ENCODE results near the gene TIAM2.
"Not testable (repeated sequence)": the region's sequence is repeated elsewhere in the genome, so short reads cannot be mapped to it uniquely, and the experiment has no call there.

TIAM2 gene

GRCh38 chr6:155257796-155258195, 262.7 kb downstream of the TIAM2 start:
- FAIRE-seq (no peak), DNase-seq (ENCODE audit: low spot score) (no peak)

GRCh38 chr6:155259204-155259603, 264.1 kb downstream of the TIAM2 start:
- DNase-seq (ENCODE audit: low spot score) (no peak), FAIRE-seq (no peak)

GRCh38 chr6:155259897-155260296, 264.8 kb downstream of the TIAM2 start:
- DNase-seq (ENCODE audit: low spot score) = no peak
- FAIRE-seq = no peak

- DNase-seq (ENCODE audit: low spot score) = no peak
- FAIRE-seq = no peak
Measured at GRCh38 chr6:155260686-155261085, 265.6 kb downstream of the TIAM2 start.

GRCh38 chr6:155261111-155261900, 266.2 kb downstream of the TIAM2 start:
- no peak for FAIRE-seq

GRCh38 chr6:155262655-155263054, 267.5 kb downstream of the TIAM2 start:
- DNase-seq (ENCODE audit: low spot score) (no peak), FAIRE-seq (no peak)

More at GRCh38 chr6:155261111-155261900, 266.2 kb downstream of the TIAM2 start:
- no peak for DNase-seq (ENCODE audit: low spot score)

GRCh38 chr6:155263373-155264063, 268.4 kb downstream of the TIAM2 start, which contains the start of gene CLDN20:
TSS of gene CLDN20 (plus strand) at chr6:155264013. CDS start at chr6:155275720, 11,707 bp downstream.
- DNase-seq (ENCODE audit: low spot score) = no peak
- FAIRE-seq = no peak

GRCh38 chr6:155264693-155265320, 269.7 kb downstream of the TIAM2 start:
- no peak for DNase-seq (ENCODE audit: low spot score)

GRCh38 chr6:155265843-155266535, 270.9 kb downstream of the TIAM2 start:
- DNase-seq (ENCODE audit: low spot score) = no peak
- no peak for FAIRE-seq

More at GRCh38 chr6:155264693-155265320, 269.7 kb downstream of the TIAM2 start:
- FAIRE-seq = no peak

- DNase-seq (ENCODE audit: low spot score) = no peak
- FAIRE-seq = no peak
Measured at GRCh38 chr6:155267411-155267810, 272.3 kb downstream of the TIAM2 start.

GRCh38 chr6:155268088-155268867, 273.2 kb downstream of the TIAM2 start:
- not testable (repeated sequence) for FAIRE-seq
- DNase-seq (ENCODE audit: low spot score) = peak; percentile 37

- FAIRE-seq (no peak), DNase-seq (ENCODE audit: low spot score) (no peak)
Measured at GRCh38 chr6:155269765-155270164, 274.6 kb downstream of the TIAM2 start.

- FAIRE-seq (no peak), DNase-seq (ENCODE audit: low spot score) (no peak)
Measured at GRCh38 chr6:155270561-155271091, 275.5 kb downstream of the TIAM2 start.

- FAIRE-seq (no peak), DNase-seq (ENCODE audit: low spot score) (no peak)
Measured at GRCh38 chr6:155271145-155271544, 276.0 kb downstream of the TIAM2 start.

GRCh38 chr6:155272353-155273232, 277.5 kb downstream of the TIAM2 start:
- no peak for FAIRE-seq
- DNase-seq (ENCODE audit: low spot score) = no peak

GRCh38 chr6:155273431-155273830, 278.3 kb downstream of the TIAM2 start:
- FAIRE-seq (no peak), DNase-seq (ENCODE audit: low spot score) (peak; percentile 50)

- no peak for FAIRE-seq
- no peak for DNase-seq (ENCODE audit: low spot score)
Measured at GRCh38 chr6:155274106-155274505, 279.0 kb downstream of the TIAM2 start.

- FAIRE-seq (no peak), DNase-seq (ENCODE audit: low spot score) (peak; percentile 25)
Measured at GRCh38 chr6:155274533-155274932, 279.4 kb downstream of the TIAM2 start.

GRCh38 chr6:155275808-155276480, 280.8 kb downstream of the TIAM2 start:
- peak; percentile 20 for FAIRE-seq
- no peak for DNase-seq (ENCODE audit: low spot score)

All from urothelium cell line (cell line).